Measurements from ENCODE around the gene CCDC71L.

The CCDC71L gene

GRCh38 chr7:106659166-106659962 is 1.6 kb downstream of the CCDC71L start:
- no peak; the same call in 2 of the 3 replicates for ATAC-seq
- no peak for TF ChIP-seq ARNTL (CRISPR knock-in tag; IDR thresholded peaks at IDR 0.05; ENCODE audit: borderline replicate concordance, low read depth)
- no peak for TF ChIP-seq TCF4 (CRISPR knock-in tag; IDR thresholded peaks at IDR 0.05; ENCODE audit: borderline replicate concordance)
- TF ChIP-seq TSHZ2 (CRISPR knock-in tag; IDR thresholded peaks at IDR 0.05) = no peak
- TF ChIP-seq GLIS3 (CRISPR knock-in tag; IDR thresholded peaks at IDR 0.05) = no peak
- no peak for TF ChIP-seq ISL1 (CRISPR knock-in tag; IDR thresholded peaks at IDR 0.05)
- no peak for TF ChIP-seq CSRNP3 (CRISPR knock-in tag; IDR thresholded peaks at IDR 0.05)
- no peak for TF ChIP-seq SNAI2 (CRISPR knock-in tag; IDR thresholded peaks at IDR 0.05)
- no peak for TF ChIP-seq PATZ1 (CRISPR knock-in tag; IDR thresholded peaks at IDR 0.05; ENCODE audit: borderline replicate concordance)
- TF ChIP-seq OSR1 (CRISPR knock-in tag; IDR thresholded peaks at IDR 0.05) = no peak
- no peak for TF ChIP-seq CSDC2 (CRISPR knock-in tag; IDR thresholded peaks at IDR 0.05)
- no peak for TF ChIP-seq ZFP3 (CRISPR knock-in tag; IDR thresholded peaks at IDR 0.05)
- TF ChIP-seq TOX (CRISPR knock-in tag; IDR thresholded peaks at IDR 0.05; ENCODE audit: borderline replicate concordance) = no peak
- TF ChIP-seq BACH2 (CRISPR knock-in tag; IDR thresholded peaks at IDR 0.05; ENCODE audit: borderline replicate concordance) = no peak
- TF ChIP-seq ZNF70 (CRISPR knock-in tag; IDR thresholded peaks at IDR 0.05) = no peak
- TF ChIP-seq POU6F1 (CRISPR knock-in tag; IDR thresholded peaks at IDR 0.05; ENCODE audit: borderline replicate concordance, low read depth) = no peak
- TF ChIP-seq RARB (CRISPR knock-in tag; IDR thresholded peaks at IDR 0.05) = no peak
- TF ChIP-seq ZNF565 (CRISPR knock-in tag; conservative IDR thresholded peaks at IDR 0.05; ENCODE audit: low read depth) = no peak

GRCh38 chr7:106658316-106659165 is 2.4 kb downstream of the CCDC71L start:
- ATAC-seq = no peak
- TF ChIP-seq GLIS3 (CRISPR knock-in tag; IDR thresholded peaks at IDR 0.05) (peak; percentile 66; the same call in 1 of the 2 replicates), PATZ1 (CRISPR knock-in tag; IDR thresholded peaks at IDR 0.05; ENCODE audit: borderline replicate concordance) (no peak), CSRNP3 (CRISPR knock-in tag; IDR thresholded peaks at IDR 0.05) (no peak)
